Mesothelial cell of epicardium (in vitro differentiated cells): ENCODE results near the gene KRTCAP2. TPM values are rescaled to one million over a fixed set of nuclear protein-coding genes. Genes with fewer than 3 reads are reported as not detected.
"Not testable (repeated sequence)": the region's sequence is repeated elsewhere in the genome, so short reads cannot be mapped to it uniquely, and the experiment has no call there.

ENCODE experiments used
- DNase-seq, 2 experiments: peaks; one replicate each; pipeline ENCODE4 v3.0.0; 2021; ENCODE audit warnings: low spot score in 2 of 2; ENCODE audit not compliant: unreplicated experiment in 2 of 2
- H3K27ac Mint-ChIP-seq: 2 replicates; pipeline ENCODE4 v1.8.0; 2021; ENCODE audit warnings: mixed read lengths
- H3K27me3 Mint-ChIP-seq: 2 replicates; pipeline ENCODE4 v1.8.0; 2021; ENCODE audit warnings: low read depth, mixed read lengths
- H3K36me3 Mint-ChIP-seq: 2 replicates; pipeline ENCODE4 v1.8.0; 2021; ENCODE audit warnings: mixed read lengths
- H3K4me1 Mint-ChIP-seq: 2 replicates; pipeline ENCODE4 v1.8.0; 2021; ENCODE audit warnings: mixed read lengths
- H3K4me3 Mint-ChIP-seq: 2 replicates; pipeline ENCODE4 v1.8.0; 2021; ENCODE audit warnings: mild to moderate bottlenecking, moderate library complexity, mixed read lengths
- H3K9me3 Mint-ChIP-seq: 2 replicates; pipeline ENCODE4 v1.8.0; 2021; ENCODE audit warnings: mixed read lengths
- CTCF ChIP-seq: fragments of 200-600 bp; sonication (generic); IDR thresholded peaks from one replicate; pipeline ENCODE4 v1.5.0; 2021; ENCODE audit warnings: antibody characterized with exemption; ENCODE audit not compliant: unreplicated experiment
- total RNA-seq: library from RNA; stranded (reverse); gene quantifications from 3 replicates; pipeline ENCODE4 v1.2.1, GENCODE V29; 2021

The KRTCAP2 gene
- total RNA-seq, 1 donor from 2014 or later: 120 TPM

DNA sequence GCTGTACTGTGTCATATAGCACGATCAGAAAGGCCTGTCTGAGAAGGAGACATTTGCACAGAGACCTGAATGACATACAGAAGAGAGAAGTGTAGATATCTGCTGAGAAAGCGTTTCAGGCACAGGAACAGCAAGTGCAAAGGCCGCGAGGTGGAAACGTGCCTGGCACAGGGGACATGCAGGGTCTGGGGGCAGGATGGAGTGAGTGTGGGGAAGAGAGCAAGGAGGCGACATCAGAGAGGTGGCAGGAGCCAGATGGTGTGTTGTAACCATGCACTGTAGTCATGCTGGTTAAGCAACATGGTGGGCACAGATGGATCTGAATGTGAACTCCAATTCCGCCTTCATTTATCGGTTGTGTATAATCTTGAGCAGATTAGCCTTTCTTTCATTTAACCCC, 13.0 kb downstream of the KRTCAP2 start:
- H3K36me3 Mint-ChIP-seq: no peaks in the 10 kb centered on the region
- H3K27me3 Mint-ChIP-seq: peaks cover 4% of the 10 kb centered on the region
- no peaks in the 10 kb centered on the region for H3K4me1 Mint-ChIP-seq
- DNase-seq: no peak
- no peak for TF ChIP-seq CTCF
- H3K4me3 Mint-ChIP-seq: no peak overlapping the region
- H3K9me3 Mint-ChIP-seq: peaks cover 7% of the 10 kb centered on the region
- H3K27ac Mint-ChIP-seq: no peak overlapping the region

DNA sequence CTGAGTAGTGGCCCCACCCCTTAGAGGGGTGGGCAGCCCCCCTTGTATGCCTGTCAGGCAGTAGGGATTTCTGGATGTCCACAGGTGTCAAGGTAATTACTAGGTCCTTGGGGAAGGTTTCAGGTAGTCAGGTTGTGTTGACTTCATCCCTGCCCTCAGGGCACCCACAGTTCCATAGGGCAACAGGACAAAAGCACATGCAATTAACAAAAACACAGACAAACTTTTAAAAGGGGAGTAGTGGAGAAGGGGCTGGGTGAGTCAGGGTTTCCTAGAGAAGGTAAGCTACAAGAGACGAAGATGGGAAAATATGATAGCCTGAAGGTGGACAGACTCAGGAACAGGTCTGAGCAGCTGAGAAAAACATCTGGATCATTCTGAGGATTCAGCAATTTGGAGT, 14.1 kb downstream of the KRTCAP2 start:
- Mint-ChIP-seq H3K4me3 (no peak overlapping the region), H3K27me3 (peaks cover 9% of the 10 kb centered on the region), H3K36me3 (no peaks in the 10 kb centered on the region), H3K4me1 (no peaks in the 10 kb centered on the region), H3K27ac (no peak overlapping the region), H3K9me3 (peaks cover 10% of the 10 kb centered on the region)
- no peak for DNase-seq
- no peak for TF ChIP-seq CTCF

- H3K9me3 Mint-ChIP-seq, H3K36me3 Mint-ChIP-seq, H3K4me1 Mint-ChIP-seq, H3K27ac Mint-ChIP-seq, DNase-seq, H3K4me3 Mint-ChIP-seq: not testable (repeated sequence)
- peaks cover 14% of the 10 kb centered on the region for H3K27me3 Mint-ChIP-seq
Measured at GRCh38 chr1:155155996-155156643, 17.0 kb downstream of the KRTCAP2 start.

DNA sequence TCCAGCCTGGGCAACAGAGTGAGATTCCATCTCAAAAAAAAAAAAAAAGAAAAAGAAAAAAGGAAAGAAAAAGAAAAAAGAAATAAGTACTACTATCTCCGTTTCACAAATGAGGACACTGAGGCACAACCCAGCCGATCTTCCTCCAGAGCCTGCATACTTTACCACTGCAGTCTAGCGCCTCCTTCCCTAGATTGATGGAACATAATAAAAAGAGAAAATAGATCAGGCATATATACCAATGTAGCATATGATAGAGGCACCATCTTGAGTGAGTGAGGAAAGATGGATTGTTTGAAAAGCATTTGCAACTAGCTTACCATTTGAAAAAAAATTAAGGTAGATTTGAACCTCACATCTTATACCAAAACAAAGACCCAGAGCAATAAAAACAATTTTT, 27.6 kb downstream of the KRTCAP2 start:
- Mint-ChIP-seq H3K27ac (no peak overlapping the region), H3K4me1 (peaks cover 2% of the 10 kb centered on the region), H3K27me3 (peaks cover 21% of the 10 kb centered on the region), H3K36me3 (no peaks in the 10 kb centered on the region), H3K9me3 (no peaks in the 10 kb centered on the region), H3K4me3 (no peak overlapping the region)
- TF ChIP-seq CTCF: no peak
- DNase-seq: no peak

- H3K36me3 Mint-ChIP-seq: peaks cover 3% of the 10 kb centered on the region
- DNase-seq: no peak
- no peak overlapping the region for H3K4me3 Mint-ChIP-seq
- H3K9me3 Mint-ChIP-seq: no peaks in the 10 kb centered on the region
- H3K27ac Mint-ChIP-seq: no peak overlapping the region
- peaks cover 24% of the 10 kb centered on the region for H3K4me1 Mint-ChIP-seq
- H3K27me3 Mint-ChIP-seq: peaks cover 11% of the 10 kb centered on the region
- no peak for TF ChIP-seq CTCF
Measured at GRCh38 chr1:155141749-155142148, 31.4 kb downstream of the KRTCAP2 start.

GRCh38 chr1:155140630-155140953, 32.5 kb downstream of the KRTCAP2 start:
- Mint-ChIP-seq H3K36me3 (peaks cover 3% of the 10 kb centered on the region), H3K9me3 (no peaks in the 10 kb centered on the region), H3K27ac (peak overlapping the region; percentile 95), H3K27me3 (peaks cover 10% of the 10 kb centered on the region), H3K4me1 (peaks cover 28% of the 10 kb centered on the region), H3K4me3 (peak overlapping the region; percentile 90)
- DNase-seq: no peak
- no peak for TF ChIP-seq CTCF
